ENCODE measurements around the gene MEGF11. TPM values are rescaled to one million over a fixed set of nuclear protein-coding genes. Genes with fewer than 3 reads are reported as not detected.

The MEGF11 gene
- total and polyA plus RNA-seq, 10 donors: 0.02 to 0.61 (median 0.23) TPM; not detected in 4

DNA sequence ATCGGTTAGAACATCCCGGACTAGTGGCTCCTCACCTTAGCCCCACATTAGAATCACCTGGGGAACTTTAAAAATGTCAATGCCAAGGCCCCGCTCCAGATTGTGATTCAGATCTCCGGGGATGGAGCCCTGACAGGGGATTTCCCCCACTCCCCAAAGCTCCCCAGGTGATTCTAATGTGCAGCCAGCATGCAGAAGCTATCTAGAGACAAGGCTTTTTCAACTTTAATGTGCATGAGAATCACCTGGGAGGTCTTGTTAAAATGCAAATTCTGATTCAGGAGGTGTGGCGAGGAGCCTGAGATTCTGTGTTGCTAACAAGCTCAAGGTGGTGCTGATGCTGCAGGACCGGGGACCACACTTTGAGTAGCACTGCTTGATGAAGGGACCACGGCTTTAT, 227.6 kb downstream of the MEGF11 start:
- no peak for DNase-seq
- TF ChIP-seq, protein P1, sequence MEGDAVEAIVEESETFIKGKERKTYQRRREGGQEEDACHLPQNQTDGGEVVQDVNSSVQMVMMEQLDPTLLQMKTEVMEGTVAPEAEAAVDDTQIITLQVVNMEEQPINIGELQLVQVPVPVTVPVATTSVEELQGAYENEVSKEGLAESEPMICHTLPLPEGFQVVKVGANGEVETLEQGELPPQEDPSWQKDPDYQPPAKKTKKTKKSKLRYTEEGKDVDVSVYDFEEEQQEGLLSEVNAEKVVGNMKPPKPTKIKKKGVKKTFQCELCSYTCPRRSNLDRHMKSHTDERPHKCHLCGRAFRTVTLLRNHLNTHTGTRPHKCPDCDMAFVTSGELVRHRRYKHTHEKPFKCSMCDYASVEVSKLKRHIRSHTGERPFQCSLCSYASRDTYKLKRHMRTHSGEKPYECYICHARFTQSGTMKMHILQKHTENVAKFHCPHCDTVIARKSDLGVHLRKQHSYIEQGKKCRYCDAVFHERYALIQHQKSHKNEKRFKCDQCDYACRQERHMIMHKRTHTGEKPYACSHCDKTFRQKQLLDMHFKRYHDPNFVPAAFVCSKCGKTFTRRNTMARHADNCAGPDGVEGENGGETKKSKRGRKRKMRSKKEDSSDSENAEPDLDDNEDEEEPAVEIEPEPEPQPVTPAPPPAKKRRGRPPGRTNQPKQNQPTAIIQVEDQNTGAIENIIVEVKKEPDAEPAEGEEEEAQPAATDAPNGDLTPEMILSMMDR (IDR thresholded peaks at IDR 0.05 in 8 of 11, conservative IDR thresholded peaks at IDR 0.05 in 3 of 11): no peak
- no peak for TF ChIP-seq POLR2AphosphoS5 (IDR thresholded peaks at IDR 0.05)
- no peak for TF ChIP-seq POLR2A (IDR thresholded peaks at IDR 0.05)
- 41 to 57% (median 51%) methylated on average over 7 of the region's 7 CpGs for WGBS, 5 donors

DNA sequence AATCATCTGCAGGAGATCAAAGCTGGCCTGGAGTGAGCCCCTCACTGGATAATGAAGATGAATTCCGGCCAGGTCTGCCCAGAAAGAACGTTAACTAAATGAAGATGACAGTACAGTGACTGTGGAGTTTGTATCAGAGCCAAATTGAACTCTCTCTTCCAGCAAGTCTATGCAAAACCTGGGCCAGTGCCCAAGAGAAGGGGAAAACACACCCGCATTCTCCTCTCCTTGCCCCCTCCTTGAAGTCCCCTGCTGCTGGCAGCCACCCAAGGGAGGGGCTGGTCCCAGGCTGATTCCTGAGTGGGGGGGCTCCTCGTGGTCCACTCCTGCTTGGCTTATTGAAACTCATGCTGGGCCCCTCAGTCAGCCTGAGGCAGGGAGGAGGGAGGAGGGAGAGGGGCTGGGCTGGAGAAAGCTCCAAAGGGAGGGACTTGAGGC, 228.5 kb downstream of the MEGF11 start:
- 13 to 25% (median 21%) methylated on average over 2 to 4 of the region's 4 CpGs for WGBS, 5 donors
- TF ChIP-seq POLR2A (IDR thresholded peaks at IDR 0.05): no peak
- TF ChIP-seq POLR2AphosphoS5 (IDR thresholded peaks at IDR 0.05): no peak
- TF ChIP-seq, protein P1 (IDR thresholded peaks at IDR 0.05 in 8 of 11, conservative IDR thresholded peaks at IDR 0.05 in 3 of 11): no peak
- H3K27ac ChIP-seq: no peak overlapping the region
- intact Hi-C loops (cut with DNase I; ENCODE audit: low total_unique reads): no loop called here
- H3K4me3 ChIP-seq: no peak overlapping the region
- H3K9me3 ChIP-seq: no peaks in the 10 kb centered on the region
- H3K36me3 ChIP-seq: no peaks in the 10 kb centered on the region
- H3K4me1 ChIP-seq: no peaks in the 10 kb centered on the region
- DNase-seq: peak; percentile 20
- H3K27me3 ChIP-seq (replicated peaks in 1 of 7): peaks cover 0 to 50% (median 0%) of the 10 kb centered on the region in 7 donors

More for the DNA sequence above, 227.6 kb downstream of the MEGF11 start:
- no peaks in the 10 kb centered on the region for H3K36me3 ChIP-seq
- no peak overlapping the region for H3K27ac ChIP-seq
- H3K4me1 ChIP-seq: no peaks in the 10 kb centered on the region
- peaks cover 0 to 43% (median 0%) of the 10 kb centered on the region in 7 donors for H3K27me3 ChIP-seq (replicated peaks in 1 of 7)
- H3K4me3 ChIP-seq: no peak overlapping the region
- intact Hi-C loops (cut with DNase I; ENCODE audit: low total_unique reads): no loop called here
- H3K9me3 ChIP-seq: no peaks in the 10 kb centered on the region

DNA sequence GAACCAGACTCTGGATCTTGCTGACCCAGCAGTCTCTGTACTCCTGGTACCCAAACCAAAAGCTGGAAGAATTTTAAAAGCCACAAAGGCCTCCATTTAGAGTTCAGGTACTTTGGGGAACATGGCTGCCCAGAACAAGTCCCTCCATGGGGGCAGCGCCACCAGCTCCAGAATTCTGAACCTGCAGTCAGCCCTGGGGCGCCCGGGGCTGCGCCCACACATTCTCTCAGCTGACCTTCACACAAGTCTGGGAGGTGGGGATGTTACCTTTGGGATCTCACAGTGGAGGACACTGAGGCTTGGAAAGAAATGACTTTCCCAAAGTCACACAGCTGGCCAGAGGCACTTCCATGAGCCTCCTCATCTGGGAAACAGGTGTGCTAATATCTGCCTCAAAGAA, 229.4 kb downstream of the MEGF11 start:
- 82 to 100% (median 89%) methylated on average over 4 of the region's 4 CpGs for WGBS, 5 donors
- intact Hi-C loops (cut with DNase I; ENCODE audit: low total_unique reads): no loop called here
- peaks cover 0 to 59% (median 0%) of the 10 kb centered on the region in 7 donors for H3K27me3 ChIP-seq (replicated peaks in 1 of 7)

DNA sequence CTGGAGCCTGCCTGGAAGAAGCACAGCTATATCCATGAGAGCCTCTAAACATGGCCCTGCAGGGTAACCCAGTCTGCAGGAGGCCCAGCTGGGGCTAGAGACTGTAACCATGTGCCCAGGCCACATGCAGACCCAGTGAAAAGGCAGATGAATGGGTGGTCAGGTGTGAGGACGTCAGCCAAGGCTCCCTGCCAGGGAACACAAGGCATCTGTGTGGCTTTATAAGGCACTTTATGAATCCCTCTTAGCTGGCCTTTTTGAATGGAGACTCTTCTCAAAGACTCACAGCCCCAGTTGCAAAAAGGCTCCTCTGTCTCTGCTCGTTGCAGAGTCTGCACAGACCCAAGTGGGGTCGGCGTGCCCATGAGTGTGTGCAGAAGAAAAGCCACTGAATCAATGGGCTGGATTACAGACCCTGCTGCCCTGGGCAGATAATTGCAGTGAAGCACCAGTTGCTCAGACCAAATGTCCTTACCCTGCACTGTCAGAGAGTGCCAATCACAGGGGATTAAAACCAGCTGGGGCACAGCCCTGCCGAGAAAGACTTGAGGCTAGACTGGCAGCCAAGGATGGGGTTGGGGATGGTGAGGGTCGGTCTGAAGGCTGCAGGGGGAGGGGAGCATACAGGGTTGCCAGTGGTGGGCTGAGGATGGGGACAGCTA, 230.1 kb downstream of the MEGF11 start:
- TF ChIP-seq, protein P1 (IDR thresholded peaks at IDR 0.05 in 8 of 11, conservative IDR thresholded peaks at IDR 0.05 in 3 of 11): no peak
- TF ChIP-seq POLR2AphosphoS5 (IDR thresholded peaks at IDR 0.05) (no peak), POLR2A (IDR thresholded peaks at IDR 0.05) (no peak)
- 38 to 70% (median 63%) methylated on average over 3 to 6 of the region's 6 CpGs for WGBS, 5 donors
- H3K27me3 ChIP-seq (replicated peaks in 1 of 7): peaks cover 0 to 59% (median 0%) of the 10 kb centered on the region in 7 donors
- H3K36me3 ChIP-seq: no peaks in the 10 kb centered on the region
- no peak overlapping the region for H3K4me3 ChIP-seq
- DNase-seq: no peak
- no peaks in the 10 kb centered on the region for H3K4me1 ChIP-seq
- no peak overlapping the region for H3K27ac ChIP-seq
- intact Hi-C loops (cut with DNase I; ENCODE audit: low total_unique reads): no loop called here
- H3K9me3 ChIP-seq: no peaks in the 10 kb centered on the region

More for the DNA sequence above, 229.4 kb downstream of the MEGF11 start:
- no peak for DNase-seq
- Histone ChIP-seq H3K4me3 (no peak overlapping the region), H3K9me3 (no peaks in the 10 kb centered on the region), H3K27ac (no peak overlapping the region), H3K4me1 (no peaks in the 10 kb centered on the region), H3K36me3 (no peaks in the 10 kb centered on the region)
- TF ChIP-seq, protein P1 (IDR thresholded peaks at IDR 0.05 in 8 of 11, conservative IDR thresholded peaks at IDR 0.05 in 3 of 11): no peak
- no peak for TF ChIP-seq POLR2AphosphoS5 (IDR thresholded peaks at IDR 0.05)
- TF ChIP-seq POLR2A (IDR thresholded peaks at IDR 0.05): no peak
